ENCODE results near the gene TMEM178A.

DNA sequence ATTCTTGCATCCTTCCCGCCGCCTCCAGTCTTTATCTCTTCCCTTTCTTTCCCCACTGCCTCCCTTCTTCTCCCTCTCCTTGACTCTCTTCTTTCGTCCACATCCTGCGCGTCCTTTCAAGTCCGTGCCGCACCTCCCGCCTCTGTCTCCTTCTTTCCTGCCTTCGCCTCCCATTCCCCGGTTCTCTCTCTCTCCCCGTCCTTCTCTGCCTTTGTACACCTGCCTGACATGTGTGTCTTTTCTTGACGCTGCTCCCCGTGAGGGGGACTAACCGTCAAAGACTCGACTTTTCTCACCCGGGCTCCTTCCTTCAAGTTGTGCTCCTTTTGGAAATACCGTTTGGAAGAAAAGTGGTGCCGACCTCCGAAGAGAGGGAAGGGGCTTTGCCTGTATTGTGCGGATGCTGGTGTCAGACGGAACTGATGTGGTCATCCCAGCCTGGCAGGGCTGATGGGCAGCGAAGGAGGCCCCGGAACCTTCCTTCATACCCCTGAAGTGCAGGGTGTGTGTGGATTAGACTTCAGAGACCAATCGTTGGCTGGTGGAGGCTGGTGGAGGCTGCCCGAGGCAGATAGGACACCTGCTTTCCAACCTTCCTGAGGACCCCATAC, 879 bp downstream of the TMEM178A start:
- TF ChIP-seq, protein P1, sequence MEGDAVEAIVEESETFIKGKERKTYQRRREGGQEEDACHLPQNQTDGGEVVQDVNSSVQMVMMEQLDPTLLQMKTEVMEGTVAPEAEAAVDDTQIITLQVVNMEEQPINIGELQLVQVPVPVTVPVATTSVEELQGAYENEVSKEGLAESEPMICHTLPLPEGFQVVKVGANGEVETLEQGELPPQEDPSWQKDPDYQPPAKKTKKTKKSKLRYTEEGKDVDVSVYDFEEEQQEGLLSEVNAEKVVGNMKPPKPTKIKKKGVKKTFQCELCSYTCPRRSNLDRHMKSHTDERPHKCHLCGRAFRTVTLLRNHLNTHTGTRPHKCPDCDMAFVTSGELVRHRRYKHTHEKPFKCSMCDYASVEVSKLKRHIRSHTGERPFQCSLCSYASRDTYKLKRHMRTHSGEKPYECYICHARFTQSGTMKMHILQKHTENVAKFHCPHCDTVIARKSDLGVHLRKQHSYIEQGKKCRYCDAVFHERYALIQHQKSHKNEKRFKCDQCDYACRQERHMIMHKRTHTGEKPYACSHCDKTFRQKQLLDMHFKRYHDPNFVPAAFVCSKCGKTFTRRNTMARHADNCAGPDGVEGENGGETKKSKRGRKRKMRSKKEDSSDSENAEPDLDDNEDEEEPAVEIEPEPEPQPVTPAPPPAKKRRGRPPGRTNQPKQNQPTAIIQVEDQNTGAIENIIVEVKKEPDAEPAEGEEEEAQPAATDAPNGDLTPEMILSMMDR (IDR thresholded peaks at IDR 0.05): no peak
- no peak for TF ChIP-seq POLR2A (IDR thresholded peaks at IDR 0.05)

Data from lower leg skin (tissue), 3 donors.